ENCODE results near the gene TMEM178A.

GRCh38 chr2:39682066-39682692 lies 16.5 kb downstream of the TMEM178A start:
- TF ChIP-seq CTCF (IDR thresholded peaks at IDR 0.05) (no peak), POLR2A (IDR thresholded peaks at IDR 0.05) (no peak)
